ENCODE data around the gene P2RX1. TPM values are rescaled to one million over a fixed set of nuclear protein-coding genes. Genes with fewer than 3 reads are reported as not detected.

P2RX1 gene
- total and polyA plus RNA-seq, 2 of the 4 experiments (the other 2 are of a cell fraction): not detected

- Histone ChIP-seq H3K23ac (ENCODE audit: low read depth, low read length) (no peak overlapping the region), H3K9ac (ENCODE audit: low read depth, low read length) (no peak overlapping the region), H4K5ac (ENCODE audit: low read depth, low read length) (no peak overlapping the region), H3K18ac (ENCODE audit: low read depth, low read length) (no peak overlapping the region), H3K14ac (replicated peaks; ENCODE audit: low read depth, low read length) (no peak overlapping the region), H4K20me1 (ENCODE audit: insufficient read depth, low read length) (no peaks in the 10 kb centered on the region), H2BK15ac (ENCODE audit: low read depth, low read length) (no peak overlapping the region), H3K36me3 (ENCODE audit: control insufficient read depth, insufficient read depth, low read length) (no peaks in the 10 kb centered on the region), H3K79me1 (ENCODE audit: low read depth in 1 of 2, low read length in 2 of 2) (no peaks in the 10 kb centered on the region), H2BK20ac (ENCODE audit: low read depth, low read length) (no peak overlapping the region), H3K27me3 (ENCODE audit: control insufficient read depth, insufficient read depth, low read length) (peaks cover 2% of the 10 kb centered on the region; the same call in 1 of the 2 replicates), H2AFZ (replicated peaks; ENCODE audit: low read length, poor library complexity) (no peak overlapping the region), H2BK5ac (ENCODE audit: low read depth, low read length, poor library complexity, severe bottlenecking) (no peak overlapping the region), H3K56ac (ENCODE audit: extremely low read depth, insufficient read depth, low read length) (no peak overlapping the region), H3K4me1 (ENCODE audit: control insufficient read depth, insufficient read depth, low read length) (peaks cover 5% of the 10 kb centered on the region), H4K91ac (ENCODE audit: insufficient read depth, low read depth, low read length) (no peak overlapping the region), H3K9me3 (ENCODE audit: control insufficient read depth, insufficient read depth, low read length) (no peaks in the 10 kb centered on the region), H3K27ac (ENCODE audit: insufficient read depth, low read length) (no peak overlapping the region), H4K8ac (ENCODE audit: low read depth in 2 of 2, low read length in 2 of 2) (no peak overlapping the region), H2AK9ac (replicated peaks; ENCODE audit: low read depth, low read length, poor library complexity) (no peak overlapping the region), H2AK5ac (ENCODE audit: low read depth, low read length) (no peak overlapping the region), H3K4me3 (ENCODE audit: insufficient read depth, low read depth, low read length) (no peak overlapping the region), H3K9me1 (ENCODE audit: insufficient read depth, low read length) (peaks cover 17% of the 10 kb centered on the region; the same call in 1 of the 2 replicates), H3K4me2 (ENCODE audit: low read depth, low read length) (no peak overlapping the region), H2BK120ac (ENCODE audit: low read depth, low read length) (no peak overlapping the region), H3K4ac (ENCODE audit: low read depth, low read length) (no peak overlapping the region)
- BruUV-seq (replicated peaks): no TSS peak
- WGBS, 2 experiments (ENCODE audit: extremely low coverage in 2 of 2, insufficient read length in 1 of 2): 100% methylated on average over 1 of the region's 12 CpGs; no CpG with 5 or more reads in 1 of the 2 experiments
- ATAC-seq (ENCODE audit: low read depth) (no peak), DNase-seq (no peak)
- no peak for TF ChIP-seq FOS (IDR thresholded peaks at IDR 0.05; ENCODE audit: low read depth, low read length)
- no peak for TF ChIP-seq CHD1 (IDR thresholded peaks at IDR 0.05; ENCODE audit: low read depth, low read length)
- TF ChIP-seq MAFK (IDR thresholded peaks at IDR 0.05; ENCODE audit: low read depth, low read length): no peak
- TF ChIP-seq RCOR1 (IDR thresholded peaks at IDR 0.05; ENCODE audit: insufficient replicate concordance, low read length): no peak
- no peak for TF ChIP-seq CEBPB (IDR thresholded peaks at IDR 0.05; ENCODE audit: low read depth, low read length)
- TF ChIP-seq, protein P1, sequence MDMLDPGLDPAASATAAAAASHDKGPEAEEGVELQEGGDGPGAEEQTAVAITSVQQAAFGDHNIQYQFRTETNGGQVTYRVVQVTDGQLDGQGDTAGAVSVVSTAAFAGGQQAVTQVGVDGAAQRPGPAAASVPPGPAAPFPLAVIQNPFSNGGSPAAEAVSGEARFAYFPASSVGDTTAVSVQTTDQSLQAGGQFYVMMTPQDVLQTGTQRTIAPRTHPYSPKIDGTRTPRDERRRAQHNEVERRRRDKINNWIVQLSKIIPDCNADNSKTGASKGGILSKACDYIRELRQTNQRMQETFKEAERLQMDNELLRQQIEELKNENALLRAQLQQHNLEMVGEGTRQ (IDR thresholded peaks at IDR 0.05; ENCODE audit: low read depth, low read length): no peak
- TF ChIP-seq, protein P2, sequence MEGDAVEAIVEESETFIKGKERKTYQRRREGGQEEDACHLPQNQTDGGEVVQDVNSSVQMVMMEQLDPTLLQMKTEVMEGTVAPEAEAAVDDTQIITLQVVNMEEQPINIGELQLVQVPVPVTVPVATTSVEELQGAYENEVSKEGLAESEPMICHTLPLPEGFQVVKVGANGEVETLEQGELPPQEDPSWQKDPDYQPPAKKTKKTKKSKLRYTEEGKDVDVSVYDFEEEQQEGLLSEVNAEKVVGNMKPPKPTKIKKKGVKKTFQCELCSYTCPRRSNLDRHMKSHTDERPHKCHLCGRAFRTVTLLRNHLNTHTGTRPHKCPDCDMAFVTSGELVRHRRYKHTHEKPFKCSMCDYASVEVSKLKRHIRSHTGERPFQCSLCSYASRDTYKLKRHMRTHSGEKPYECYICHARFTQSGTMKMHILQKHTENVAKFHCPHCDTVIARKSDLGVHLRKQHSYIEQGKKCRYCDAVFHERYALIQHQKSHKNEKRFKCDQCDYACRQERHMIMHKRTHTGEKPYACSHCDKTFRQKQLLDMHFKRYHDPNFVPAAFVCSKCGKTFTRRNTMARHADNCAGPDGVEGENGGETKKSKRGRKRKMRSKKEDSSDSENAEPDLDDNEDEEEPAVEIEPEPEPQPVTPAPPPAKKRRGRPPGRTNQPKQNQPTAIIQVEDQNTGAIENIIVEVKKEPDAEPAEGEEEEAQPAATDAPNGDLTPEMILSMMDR (conservative IDR thresholded peaks at IDR 0.05; ENCODE audit: low read depth, low read length): no peak
- no peak for TF ChIP-seq SMC3 (IDR thresholded peaks at IDR 0.05; ENCODE audit: low read depth, low read length)
- no peak for TF ChIP-seq RAD21 (IDR thresholded peaks at IDR 0.05; ENCODE audit: low read length)
- TF ChIP-seq, protein P3, sequence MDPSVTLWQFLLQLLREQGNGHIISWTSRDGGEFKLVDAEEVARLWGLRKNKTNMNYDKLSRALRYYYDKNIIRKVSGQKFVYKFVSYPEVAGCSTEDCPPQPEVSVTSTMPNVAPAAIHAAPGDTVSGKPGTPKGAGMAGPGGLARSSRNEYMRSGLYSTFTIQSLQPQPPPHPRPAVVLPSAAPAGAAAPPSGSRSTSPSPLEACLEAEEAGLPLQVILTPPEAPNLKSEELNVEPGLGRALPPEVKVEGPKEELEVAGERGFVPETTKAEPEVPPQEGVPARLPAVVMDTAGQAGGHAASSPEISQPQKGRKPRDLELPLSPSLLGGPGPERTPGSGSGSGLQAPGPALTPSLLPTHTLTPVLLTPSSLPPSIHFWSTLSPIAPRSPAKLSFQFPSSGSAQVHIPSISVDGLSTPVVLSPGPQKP (IDR thresholded peaks at IDR 0.05; ENCODE audit: borderline replicate concordance, low read depth, low read length): no peak
- no peak for TF ChIP-seq MXI1 (IDR thresholded peaks at IDR 0.05; ENCODE audit: borderline replicate concordance, low read depth, low read length)
- TF ChIP-seq MAZ (IDR thresholded peaks at IDR 0.05; ENCODE audit: borderline replicate concordance, low read depth, low read length): no peak
- no peak for TF ChIP-seq BHLHE40 (IDR thresholded peaks at IDR 0.05; ENCODE audit: low read depth, low read length)
- no peak for TF ChIP-seq POLR2A (IDR thresholded peaks at IDR 0.05; ENCODE audit: low read depth, low read length)
- no peak for TF ChIP-seq RFX5 (IDR thresholded peaks at IDR 0.05; ENCODE audit: low read depth, low read length)
- TF ChIP-seq NFE2L2 (IDR thresholded peaks at IDR 0.05; ENCODE audit: low read depth, low read length): no peak
- in situ Hi-C loops (cut with MboI; ENCODE audit: low sequenced_read_pairs) (no loop called here), intact Hi-C loops (cut with micrococcal nuclease) (no loop called here), dilution Hi-C loops (cut with HindIII; ENCODE audit: low sequenced_read_pairs, unreplicated experiment) (no loop called here)
- CTCF ChIA-PET: no interaction called here
- POLR2A ChIA-PET (ENCODE audit: unreplicated experiment): no interaction called here
Measured at GRCh38 chr17:3897731-3898130, 18.5 kb downstream of the P2RX1 start.
